CD14-positive monocyte (primary cell): ENCODE measurements around the gene ASTN2. TPM values are rescaled to one million over a fixed set of nuclear protein-coding genes. Genes with fewer than 3 reads are reported as not detected.

Source experiments
- DNase-seq, 3 donors: peaks; one replicate each; pipeline ENCODE4 v3.0.0-alpha.2; 2011 to 2022
- H2AFZ ChIP-seq: 2 replicates; pipeline ENCODE4 v1.6.0; 2012; ENCODE audit warnings: mild to moderate bottlenecking, low read depth, low read length, inconsistent platforms; ENCODE audit not compliant: insufficient read depth, poor library complexity, severe bottlenecking
- H3K27ac ChIP-seq, 2 donors: 1 replicate in 1 of 2; 2 replicates in 1 of 2; pipeline ENCODE4 v1.5.1; 2012 to 2013; ENCODE audit warnings: low read length in 2 of 2, control low read depth in 1 of 2, inconsistent platforms in 1 of 2, low read depth in 1 of 2, mild to moderate bottlenecking in 1 of 2
- H3K27me3 ChIP-seq, 2 donors: one replicate each; pipeline versions ENCODE4 v1.6.0 to v1.6.1; 2011 to 2013; ENCODE audit warnings: low read length in 2 of 2; ENCODE audit not compliant: control insufficient read depth in 2 of 2, insufficient read depth in 2 of 2
- H3K36me3 ChIP-seq, 2 donors: replicated peaks in 1 of 2; 1 replicate in 1 of 2; 2 replicates in 1 of 2; pipeline versions ENCODE4 v1.5.1 to v1.6.1; 2012 to 2013; ENCODE audit warnings: low read length in 2 of 2, control low read depth in 1 of 2, inconsistent platforms in 1 of 2, mild to moderate bottlenecking in 1 of 2; ENCODE audit not compliant: insufficient read depth in 2 of 2, control insufficient read depth in 1 of 2
- H3K4me1 ChIP-seq, 2 donors: 1 replicate in 1 of 2; 2 replicates in 1 of 2; pipeline versions ENCODE4 v1.5.1 to v1.6.1; 2012 to 2013; ENCODE audit warnings: low read length in 2 of 2, control low read depth in 1 of 2, inconsistent platforms in 1 of 2, mild to moderate bottlenecking in 1 of 2, moderate library complexity in 1 of 2; ENCODE audit not compliant: insufficient read depth in 2 of 2, control insufficient read depth in 1 of 2
- H3K4me2 ChIP-seq: replicated peaks from 2 replicates; pipeline ENCODE3; 2012; ENCODE audit warnings: low read length, moderate library complexity, mild to moderate bottlenecking; ENCODE audit not compliant: poor library complexity, severe bottlenecking; ENCODE audit errors: extremely low read depth
- H3K4me3 ChIP-seq, 3 experiments: fragments of 200-600 bp in 1 of 3; sonication (generic) in 1 of 3; replicated peaks in 1 of 3; 1 replicate in 2 of 3; 2 replicates in 1 of 3; pipeline ENCODE4 v1.5.1; 2011 to 2013; ENCODE audit warnings: low read length in 3 of 3, mild to moderate bottlenecking in 3 of 3, control low read depth in 2 of 3, low read depth in 2 of 3, inconsistent platforms in 1 of 3, moderate library complexity in 1 of 3
- H3K79me2 ChIP-seq: 2 replicates; pipeline ENCODE4 v1.6.0; 2012; ENCODE audit warnings: mild to moderate bottlenecking, control low read depth, inconsistent platforms, low read length, moderate library complexity; ENCODE audit not compliant: insufficient read depth
- H3K9ac ChIP-seq: 2 replicates; pipeline ENCODE4 v1.6.0; 2017; ENCODE audit warnings: low read length, mild to moderate bottlenecking; ENCODE audit not compliant: insufficient read depth, poor library complexity, severe bottlenecking
- H3K9me3 ChIP-seq, 2 donors: replicated peaks in 1 of 2; 1 replicate in 1 of 2; 2 replicates in 1 of 2; pipeline versions ENCODE4 v1.5.1 to v1.6.1; 2012 to 2013; ENCODE audit warnings: low read length in 2 of 2, control low read depth in 1 of 2; ENCODE audit not compliant: control insufficient read depth in 1 of 2, insufficient read depth in 1 of 2
- H4K20me1 ChIP-seq: 2 replicates; pipeline ENCODE4 v1.6.0; 2012; ENCODE audit warnings: mild to moderate bottlenecking, low read length, control low read depth, moderate library complexity; ENCODE audit not compliant: insufficient read depth
- H3K27ac Mint-ChIP-seq, 7 donors: one replicate each; pipeline ENCODE4 v1.8.0; 2020; ENCODE audit warnings: mild to moderate bottlenecking in 7 of 7, mixed read lengths in 7 of 7, moderate library complexity in 6 of 7, inconsistent platforms in 2 of 7
- H3K27me3 Mint-ChIP-seq, 3 donors: one replicate each; pipeline ENCODE4 v1.8.0; 2021 to 2022; ENCODE audit warnings: low read depth in 3 of 3, mild to moderate bottlenecking in 3 of 3, mixed read lengths in 3 of 3, moderate library complexity in 3 of 3, inconsistent platforms in 1 of 3
- H3K36me3 Mint-ChIP-seq, 2 donors: one replicate each; pipeline ENCODE4 v1.8.0; 2020; ENCODE audit warnings: mixed read lengths in 2 of 2, inconsistent platforms in 1 of 2, mild to moderate bottlenecking in 1 of 2
- H3K4me1 Mint-ChIP-seq: one replicate; pipeline ENCODE4 v1.8.0; 2020; ENCODE audit warnings: mild to moderate bottlenecking, mixed read lengths
- H3K4me3 Mint-ChIP-seq, 2 donors: one replicate each; pipeline ENCODE4 v1.8.0; 2020; ENCODE audit warnings: mild to moderate bottlenecking in 2 of 2, mixed read lengths in 2 of 2, moderate library complexity in 1 of 2
- H3K9me3 Mint-ChIP-seq, 7 donors: one replicate each; pipeline ENCODE4 v1.8.0; 2020 to 2022; ENCODE audit warnings: mixed read lengths in 7 of 7, mild to moderate bottlenecking in 6 of 7, moderate library complexity in 6 of 7, inconsistent platforms in 2 of 7
- CTCF ChIP-seq: fragments of 200-600 bp; IDR thresholded peaks from one replicate; pipeline ENCODE4 v1.8.0; 2022; ENCODE audit warnings: antibody characterized with exemption, mild to moderate bottlenecking
- WGBS: methylation state at CpG from one replicate; pipeline ENCODE4 v1.1.5; 2013; ENCODE audit warnings: missing lambda C conversion rate; ENCODE audit not compliant: insufficient coverage; 5-methylcytosine and 5-hydroxymethylcytosine counted together
- intact Hi-C, 2 donors: fragments of 100-400 bp; cut with micrococcal nuclease; formaldehyde crosslinking; loops; one replicate each; pipeline versions ENCODE4 v1.15.0 to v1.15.1; 2023
- polyA plus RNA-seq, 3 donors: library from polyadenylated mRNA; depleted of rRNA in 1 of 3; unstranded in 2 of 3; stranded (reverse) in 1 of 3; fragments of 300-500 nt in 2 of 3; fragments of >200 nt in 1 of 3; fragmentation: Illumina TruSeq in 2 of 3; gene quantifications; 1 replicate in 2 of 3; 2 replicates in 1 of 3; pipeline ENCODE4 v1.2.3, GENCODE V29; 2012 to 2021

The ASTN2 gene
- polyA plus RNA-seq, 3 donors = not detected

- no peaks in the 10 kb centered on the region for H3K27me3 ChIP-seq
- H3K36me3 ChIP-seq = no peaks in the 10 kb centered on the region
- H3K9me3 ChIP-seq = no peaks in the 10 kb centered on the region
- no peak overlapping the region for H3K9ac ChIP-seq
- H3K9me3 Mint-ChIP-seq = peaks cover 0 to 7% (median 3%) of the 10 kb centered on the region in 7 donors
- intact Hi-C loops = no loop called here
- H3K4me3 ChIP-seq = no peak overlapping the region
- H3K27ac Mint-ChIP-seq = no peak overlapping the region
- H3K27ac ChIP-seq = no peak overlapping the region
- H4K20me1 ChIP-seq = no peaks in the 10 kb centered on the region
- no peaks in the 10 kb centered on the region for H3K4me1 ChIP-seq
- H3K27me3 Mint-ChIP-seq = peaks cover 2 to 3% (median 2%) of the 10 kb centered on the region in 3 donors
- H3K4me1 Mint-ChIP-seq = no peaks in the 10 kb centered on the region
- no peak overlapping the region for H2AFZ ChIP-seq
- 28% methylated on average over 3 of the region's 4 CpGs for WGBS
- H3K4me2 ChIP-seq = no peak overlapping the region
- no peaks in the 10 kb centered on the region for H3K79me2 ChIP-seq
- no peaks in the 10 kb centered on the region for H3K36me3 Mint-ChIP-seq
- DNase-seq = no peak
- no peak for TF ChIP-seq CTCF
- no peak overlapping the region for H3K4me3 Mint-ChIP-seq
Observed at GRCh38 chr9:117136461-117136860, 278.4 kb downstream of the ASTN2 start.

- no peak overlapping the region for H2AFZ ChIP-seq
- no peak overlapping the region for H3K27ac Mint-ChIP-seq
- H4K20me1 ChIP-seq = no peaks in the 10 kb centered on the region
- no peak overlapping the region for H3K4me2 ChIP-seq
- H3K36me3 Mint-ChIP-seq = no peaks in the 10 kb centered on the region
- no peak for TF ChIP-seq CTCF
- H3K27me3 ChIP-seq = no peaks in the 10 kb centered on the region
- intact Hi-C loops = no loop called here
- no peak overlapping the region for H3K4me3 ChIP-seq
- H3K9me3 Mint-ChIP-seq = peaks cover 0 to 5% (median 3%) of the 10 kb centered on the region in 7 donors
- WGBS = 50% methylated on average over 4 of the region's 5 CpGs
- H3K9ac ChIP-seq = no peak overlapping the region
- H3K79me2 ChIP-seq = no peaks in the 10 kb centered on the region
- H3K4me1 Mint-ChIP-seq = no peaks in the 10 kb centered on the region
- H3K27ac ChIP-seq = no peak overlapping the region
- H3K36me3 ChIP-seq = no peaks in the 10 kb centered on the region
- peaks cover 0 to 3% (median 2%) of the 10 kb centered on the region in 3 donors for H3K27me3 Mint-ChIP-seq
- H3K4me3 Mint-ChIP-seq = no peak overlapping the region
- H3K9me3 ChIP-seq = no peaks in the 10 kb centered on the region
- H3K4me1 ChIP-seq = no peaks in the 10 kb centered on the region
- DNase-seq = no peak
Observed at GRCh38 chr9:117135501-117136098, 279.3 kb downstream of the ASTN2 start.
